GM12891 (cell line): Measurements from ENCODE around the gene MUSTN1.

Experiments used
- POLR2A ChIP-seq: IDR thresholded peaks from 2 replicates; pipeline ENCODE4 v1.6.1; 2011; ENCODE audit warnings: low read depth, low read length, control low read depth
- TAF1 ChIP-seq: IDR thresholded peaks from 2 replicates; pipeline ENCODE4 v1.6.1; 2011; ENCODE audit warnings: low read depth, low read length, control low read depth

DNA sequence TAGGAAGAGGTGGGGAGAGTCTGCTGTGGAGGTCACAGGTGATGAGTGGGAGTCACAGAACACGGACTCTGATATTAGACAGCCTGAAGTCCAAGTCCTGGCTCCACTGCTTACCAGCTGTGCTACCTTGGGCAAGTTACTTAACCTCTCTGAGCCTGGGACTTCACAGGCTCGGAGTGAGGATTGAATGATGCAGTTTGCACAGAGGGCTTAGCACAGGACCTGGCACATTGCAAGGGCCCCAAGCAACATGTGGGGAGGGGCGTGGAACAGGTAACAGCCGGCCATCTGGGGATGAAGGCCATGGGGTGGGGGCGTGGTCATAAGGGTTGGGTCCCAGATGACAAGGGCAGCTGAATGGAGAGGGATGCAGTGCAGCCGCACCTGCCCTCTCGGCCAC lies 44.5 kb downstream of the MUSTN1 start:
- TF ChIP-seq POLR2A (no peak), TAF1 (no peak)
